Panc1 (cell line): ENCODE measurements around the gene CTXND1. TPM values are rescaled to one million over a fixed set of nuclear protein-coding genes. Genes with fewer than 3 reads are reported as not detected.

Experiments
- ATAC-seq: fragments of 200-7000 bp; cut with Tn5 transposase; 2 replicates; pipeline ENCODE4 v1.9.1; 2020; ENCODE audit warnings: mild to moderate bottlenecking, moderate library complexity
- BruUV-seq: library from RNA; stranded (reverse); fragments of 400-500 nt; replicated peaks from 2 replicates; lab custom pipeline; 2021; lab: Mats Ljungman, UMichigan
- CTCF ChIA-PET: fragments of 300-600 bp; sonication (Branson Sonifier 250); formaldehyde crosslinking; loops from one replicate; lab custom pipeline; 2022; ENCODE audit warnings: antibody characterized with exemption; lab: Charles Lee
- POLR2A ChIA-PET: fragments of 300-600 bp; sonication (Branson Sonifier 250); formaldehyde crosslinking; loops from one replicate; lab custom pipeline; 2022; ENCODE audit warnings: antibody characterized with exemption; lab: Charles Lee
- DNase-seq: peaks from one replicate; pipeline ENCODE4 v3.0.0-alpha.2; 2010; ENCODE audit warnings: low read depth, low spot score
- H3K27ac ChIP-seq: 2 replicates; pipeline ENCODE4 v1.5.1; 2011; ENCODE audit warnings: mild to moderate bottlenecking, low read length, inconsistent platforms
- H3K27me3 ChIP-seq: fragments of 200-500 bp; sonication (Bioruptor generic); 2 replicates; pipeline ENCODE4 v1.6.0; 2014; ENCODE audit warnings: low read length, inconsistent platforms; ENCODE audit not compliant: control insufficient read depth, insufficient read depth
- H3K36me3 ChIP-seq: fragments of 200-500 bp; sonication (Bioruptor generic); 2 replicates; pipeline ENCODE4 v1.5.1; 2014; ENCODE audit warnings: inconsistent platforms, mild to moderate bottlenecking, low read length, moderate library complexity; ENCODE audit not compliant: control insufficient read depth, insufficient read depth
- H3K4me1 ChIP-seq: 2 replicates; pipeline ENCODE4 v1.5.1; 2011; ENCODE audit warnings: inconsistent platforms, mild to moderate bottlenecking, low read length, moderate library complexity; ENCODE audit not compliant: control insufficient read depth, insufficient read depth
- H3K4me3 ChIP-seq, 2 experiments: 2 replicates each; pipeline ENCODE4 v1.5.1; 2011 to 2012; ENCODE audit warnings: low read depth in 2 of 2, low read length in 2 of 2, mild to moderate bottlenecking in 2 of 2, inconsistent platforms in 1 of 2, moderate library complexity in 1 of 2
- H3K9me3 ChIP-seq: fragments of 200-500 bp; sonication (Bioruptor generic); 2 replicates; pipeline ENCODE4 v1.5.1; 2014; ENCODE audit warnings: low read depth, mild to moderate bottlenecking, inconsistent platforms, low read length, moderate library complexity; ENCODE audit not compliant: control insufficient read depth, insufficient read depth
- CTCF ChIP-seq: fragments of 450-650 bp; IDR thresholded peaks from 2 replicates; pipeline ENCODE4 v1.5.1; 2017; ENCODE audit warnings: mild to moderate bottlenecking
- POLR2AphosphoS5 ChIP-seq: IDR thresholded peaks from 2 replicates; pipeline ENCODE4 v1.6.1; 2012; ENCODE audit warnings: mild to moderate bottlenecking, low read depth, low read length, moderate library complexity
- SIN3A ChIP-seq: IDR thresholded peaks from 2 replicates; pipeline ENCODE4 v1.6.1; 2012; ENCODE audit warnings: low read depth, mild to moderate bottlenecking, low read length, moderate library complexity, borderline replicate concordance; ENCODE audit not compliant: insufficient read depth
- TCF7L2 ChIP-seq: IDR thresholded peaks from 2 replicates; pipeline ENCODE4 v1.6.1; 2011; ENCODE audit warnings: mild to moderate bottlenecking, low read depth, low read length, inconsistent platforms
- in situ Hi-C: cut with HindIII; loops from 2 replicates; pipeline ENCODE4 v1.10.0; 2016; ENCODE audit warnings: low sequenced_read_pairs, low pct_unique_long_range_greater_than_20kb
- intact Hi-C: fragments of 100-400 bp; cut with micrococcal nuclease; formaldehyde crosslinking; loops from one replicate; pipeline ENCODE4 v1.10.0; 2022; ENCODE audit not compliant: unreplicated experiment
- total RNA-seq: library from RNA; stranded (reverse); gene quantifications from one replicate; pipeline ENCODE4 v1.2.1, GENCODE V29; 2021; ENCODE audit not compliant: unreplicated experiment
- TF ChIP-seq, protein P1 (sequence below), 2 experiments: IDR thresholded peaks; 2 replicates each; pipeline ENCODE4 v1.6.1; 2011 to 2012; ENCODE audit warnings: low read depth in 2 of 2, control low read depth in 1 of 2, low read length in 1 of 2, mild to moderate bottlenecking in 1 of 2, moderate library complexity in 1 of 2; ENCODE audit not compliant: insufficient read depth in 1 of 2

CTXND1 gene
- total RNA-seq, 1 experiment from 2014 or later: not detected

DNA sequence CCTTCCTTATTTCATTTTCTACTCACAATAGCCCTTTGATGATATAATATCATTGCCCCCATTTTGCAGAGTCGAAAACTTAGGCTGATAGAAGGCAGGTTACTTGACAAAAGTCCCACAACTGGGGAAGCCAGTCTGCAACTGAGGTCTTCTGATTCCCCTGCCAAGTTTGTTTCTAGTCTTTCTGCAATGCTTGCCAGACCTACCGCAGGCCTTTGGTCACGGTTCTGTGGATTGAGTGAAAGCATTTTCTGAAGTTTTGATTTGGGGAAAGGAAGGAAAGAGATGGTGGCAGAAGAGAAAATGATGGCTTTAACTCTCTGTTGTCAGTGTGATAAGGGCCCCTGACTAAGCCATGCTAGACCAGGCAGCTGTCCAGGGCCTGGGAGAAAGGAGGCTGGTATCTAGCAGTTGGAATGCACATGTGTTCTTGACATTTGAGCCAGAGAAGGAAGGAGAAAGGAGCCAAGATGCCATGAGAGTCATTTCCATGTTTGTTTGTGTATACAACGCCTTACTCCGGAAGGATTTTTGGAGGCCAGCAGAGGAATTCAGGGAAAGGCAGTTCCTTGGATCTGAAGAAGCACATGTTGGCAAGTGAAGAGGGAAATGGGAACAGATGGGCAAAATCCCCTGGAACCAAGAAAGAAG is 69.3 kb downstream of the CTXND1 start:
- Histone ChIP-seq H3K27ac (no peak overlapping the region), H3K9me3 (no peaks in the 10 kb centered on the region), H3K4me1 (peaks cover 10% of the 10 kb centered on the region), H3K27me3 (no peaks in the 10 kb centered on the region), H3K4me3 (no peak overlapping the region), H3K36me3 (peaks cover 2% of the 10 kb centered on the region)
- BruUV-seq: no TSS peak
- POLR2A ChIA-PET: no interaction called here
- ATAC-seq (no peak), DNase-seq (no peak)
- TF ChIP-seq CTCF: no peak
- CTCF ChIA-PET: no interaction called here
- intact Hi-C loops (no loop called here), in situ Hi-C loops (no loop called here)

- no peaks in the 10 kb centered on the region for H3K27me3 ChIP-seq
- intact Hi-C loops: no loop called here
- CTCF ChIA-PET: no interaction called here
- TF ChIP-seq TCF7L2 (no peak), POLR2AphosphoS5 (no peak), SIN3A (no peak), CTCF (no peak)
- TF ChIP-seq, protein P1, sequence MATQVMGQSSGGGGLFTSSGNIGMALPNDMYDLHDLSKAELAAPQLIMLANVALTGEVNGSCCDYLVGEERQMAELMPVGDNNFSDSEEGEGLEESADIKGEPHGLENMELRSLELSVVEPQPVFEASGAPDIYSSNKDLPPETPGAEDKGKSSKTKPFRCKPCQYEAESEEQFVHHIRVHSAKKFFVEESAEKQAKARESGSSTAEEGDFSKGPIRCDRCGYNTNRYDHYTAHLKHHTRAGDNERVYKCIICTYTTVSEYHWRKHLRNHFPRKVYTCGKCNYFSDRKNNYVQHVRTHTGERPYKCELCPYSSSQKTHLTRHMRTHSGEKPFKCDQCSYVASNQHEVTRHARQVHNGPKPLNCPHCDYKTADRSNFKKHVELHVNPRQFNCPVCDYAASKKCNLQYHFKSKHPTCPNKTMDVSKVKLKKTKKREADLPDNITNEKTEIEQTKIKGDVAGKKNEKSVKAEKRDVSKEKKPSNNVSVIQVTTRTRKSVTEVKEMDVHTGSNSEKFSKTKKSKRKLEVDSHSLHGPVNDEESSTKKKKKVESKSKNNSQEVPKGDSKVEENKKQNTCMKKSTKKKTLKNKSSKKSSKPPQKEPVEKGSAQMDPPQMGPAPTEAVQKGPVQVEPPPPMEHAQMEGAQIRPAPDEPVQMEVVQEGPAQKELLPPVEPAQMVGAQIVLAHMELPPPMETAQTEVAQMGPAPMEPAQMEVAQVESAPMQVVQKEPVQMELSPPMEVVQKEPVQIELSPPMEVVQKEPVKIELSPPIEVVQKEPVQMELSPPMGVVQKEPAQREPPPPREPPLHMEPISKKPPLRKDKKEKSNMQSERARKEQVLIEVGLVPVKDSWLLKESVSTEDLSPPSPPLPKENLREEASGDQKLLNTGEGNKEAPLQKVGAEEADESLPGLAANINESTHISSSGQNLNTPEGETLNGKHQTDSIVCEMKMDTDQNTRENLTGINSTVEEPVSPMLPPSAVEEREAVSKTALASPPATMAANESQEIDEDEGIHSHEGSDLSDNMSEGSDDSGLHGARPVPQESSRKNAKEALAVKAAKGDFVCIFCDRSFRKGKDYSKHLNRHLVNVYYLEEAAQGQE (IDR thresholded peaks at IDR 0.05; ENCODE audit: insufficient read depth in 1 of 2, low read depth in 2 of 2, low read length in 1 of 2): no peak
- no peaks in the 10 kb centered on the region for H3K9me3 ChIP-seq
- in situ Hi-C loops: no loop called here
- POLR2A ChIA-PET: no interaction called here
- DNase-seq: no peak
- no peak overlapping the region for H3K27ac ChIP-seq
- H3K36me3 ChIP-seq: no peaks in the 10 kb centered on the region; the same call in none of the 2 replicates
- no peak for ATAC-seq
- no TSS peak for BruUV-seq
- H3K4me1 ChIP-seq: peaks cover 10% of the 10 kb centered on the region
- no peak overlapping the region for H3K4me3 ChIP-seq
These were observed 71.0 kb downstream of the CTXND1 start for GRCh38 chr15:80180986-80181385.
